K562 (cell line): ENCODE measurements around the gene CHMP2A. TPM values are rescaled to one million over a fixed set of nuclear protein-coding genes. Genes with fewer than 3 reads are reported as not detected.

Experiments
- MTA3 ChIP-seq: fragments of 450-650 bp; formaldehyde crosslinking; IDR thresholded peaks from 2 replicates; pipeline ENCODE4 v1.6.1; 2017; ENCODE audit warnings: mild to moderate bottlenecking, borderline replicate concordance
- NR2C2 ChIP-seq, 2 experiments: fragments of 200-800 bp in 1 of 2; sonication (Bioruptor generic) in 1 of 2; sonication (generic) in 1 of 2; formaldehyde crosslinking in 1 of 2; IDR thresholded peaks; 2 replicates each; pipeline versions ENCODE4 v1.6.1 to v1.8.0; 2016 to 2022; ENCODE audit warnings: mild to moderate bottlenecking in 1 of 2, missing compliant biosample characterization in 1 of 2, missing genetic modification characterization in 1 of 2, missing genetic modification reagents in 1 of 2
- SMARCA4 ChIP-seq: fragments of 450-650 bp; IDR thresholded peaks from 2 replicates; pipeline ENCODE4 v1.6.1; 2016
- SMC3 ChIP-seq: conservative IDR thresholded peaks from 2 replicates; pipeline ENCODE4 v1.6.1; 2011; ENCODE audit warnings: low read depth, low read length, improper control_type of control experiment; ENCODE audit not compliant: insufficient read depth
- ZNF644 ChIP-seq: fragments of 200-800 bp; sonication (Bioruptor generic); IDR thresholded peaks from 2 replicates; pipeline ENCODE4 v1.6.1; 2016; ENCODE audit warnings: low read depth, missing genetic modification characterization, missing compliant biosample characterization
- polyA plus RNA-seq, 8 experiments: library from polyadenylated mRNA; depleted of rRNA in 4 of 8; stranded (reverse) in 5 of 8; unstranded in 3 of 8; fragments of >200 nt; fragmentation: Nextera tagmentation in 2 of 8; fragmentation: Illumina TruSeq in 1 of 8; extraction: Ambion mirVana in 2 of 8; extraction: Trizol in 1 of 8; gene quantifications; 2 replicates each; pipeline versions ENCODE4 v1.2.1 to v1.2.3, GENCODE V29; 2011 to 2014; ENCODE audit warnings: inconsistent platforms in 1 of 8, missing spikeins in 1 of 8
- total RNA-seq, 7 experiments: library from RNA; depleted of rRNA in 6 of 7; stranded (reverse); fragments of >200 nt in 6 of 7; fragmentation: Illumina TruSeq in 2 of 7; extraction: Trizol in 2 of 7; gene quantifications; 2 replicates each; pipeline versions ENCODE4 v1.2.1 to v1.2.3, GENCODE V29; 2011 to 2021; ENCODE audit warnings: low replicate concordance in 1 of 7
- TF ChIP-seq, protein P1 (sequence below): conservative IDR thresholded peaks from 2 replicates; pipeline ENCODE4 v1.6.1; 2011; ENCODE audit warnings: low read depth, mild to moderate bottlenecking, low read length; ENCODE audit not compliant: control insufficient read depth
- TF ChIP-seq, protein P2 (sequence below): sonication (generic); formaldehyde crosslinking; IDR thresholded peaks from 2 replicates; pipeline ENCODE4 v1.8.1; 2023; ENCODE audit warnings: mild to moderate bottlenecking, missing genetic modification reagents, moderate library complexity
- TF ChIP-seq, protein P3 (sequence below), 2 experiments: fragments of 450-650 bp; conservative IDR thresholded peaks; 2 replicates each; pipeline ENCODE4 v1.6.1; 2017; ENCODE audit warnings: mild to moderate bottlenecking in 2 of 2, moderate library complexity in 2 of 2

CHMP2A gene
- total and polyA plus RNA-seq, 9 of the 15 experiments (the other 6 are each of a cell fraction or from before 2014, with no cell fraction given) = 57.6 to 159 (median 87.2) TPM

GRCh38 chr19:58518256-58519086 is 36.4 kb downstream of the CHMP2A start (continued):
- TF ChIP-seq SMC3 (peak; percentile 27; the same call in 1 of the 2 replicates), MTA3 (0 out of 2 replicates have a peak, but pooled peaks have one; percentile 6), SMARCA4 (0 out of 2 replicates have a peak, but pooled peaks have one; percentile 1), NR2C2 (CRISPR knock-in tag; IDR thresholded peaks at IDR 0.05) (no peak), NR2C2 (tag; IDR thresholded peaks at IDR 0.05) (no peak), ZNF644 (tag) (no peak)
- TF ChIP-seq, protein P1, sequence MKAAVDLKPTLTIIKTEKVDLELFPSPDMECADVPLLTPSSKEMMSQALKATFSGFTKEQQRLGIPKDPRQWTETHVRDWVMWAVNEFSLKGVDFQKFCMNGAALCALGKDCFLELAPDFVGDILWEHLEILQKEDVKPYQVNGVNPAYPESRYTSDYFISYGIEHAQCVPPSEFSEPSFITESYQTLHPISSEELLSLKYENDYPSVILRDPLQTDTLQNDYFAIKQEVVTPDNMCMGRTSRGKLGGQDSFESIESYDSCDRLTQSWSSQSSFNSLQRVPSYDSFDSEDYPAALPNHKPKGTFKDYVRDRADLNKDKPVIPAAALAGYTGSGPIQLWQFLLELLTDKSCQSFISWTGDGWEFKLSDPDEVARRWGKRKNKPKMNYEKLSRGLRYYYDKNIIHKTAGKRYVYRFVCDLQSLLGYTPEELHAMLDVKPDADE = 0 out of 2 replicates have a peak, but pooled peaks have one; percentile 6
- TF ChIP-seq, protein P2, sequence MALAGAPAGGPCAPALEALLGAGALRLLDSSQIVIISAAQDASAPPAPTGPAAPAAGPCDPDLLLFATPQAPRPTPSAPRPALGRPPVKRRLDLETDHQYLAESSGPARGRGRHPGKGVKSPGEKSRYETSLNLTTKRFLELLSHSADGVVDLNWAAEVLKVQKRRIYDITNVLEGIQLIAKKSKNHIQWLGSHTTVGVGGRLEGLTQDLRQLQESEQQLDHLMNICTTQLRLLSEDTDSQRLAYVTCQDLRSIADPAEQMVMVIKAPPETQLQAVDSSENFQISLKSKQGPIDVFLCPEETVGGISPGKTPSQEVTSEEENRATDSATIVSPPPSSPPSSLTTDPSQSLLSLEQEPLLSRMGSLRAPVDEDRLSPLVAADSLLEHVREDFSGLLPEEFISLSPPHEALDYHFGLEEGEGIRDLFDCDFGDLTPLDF (CRISPR knock-in tag) = no peak
- TF ChIP-seq, protein P3, sequence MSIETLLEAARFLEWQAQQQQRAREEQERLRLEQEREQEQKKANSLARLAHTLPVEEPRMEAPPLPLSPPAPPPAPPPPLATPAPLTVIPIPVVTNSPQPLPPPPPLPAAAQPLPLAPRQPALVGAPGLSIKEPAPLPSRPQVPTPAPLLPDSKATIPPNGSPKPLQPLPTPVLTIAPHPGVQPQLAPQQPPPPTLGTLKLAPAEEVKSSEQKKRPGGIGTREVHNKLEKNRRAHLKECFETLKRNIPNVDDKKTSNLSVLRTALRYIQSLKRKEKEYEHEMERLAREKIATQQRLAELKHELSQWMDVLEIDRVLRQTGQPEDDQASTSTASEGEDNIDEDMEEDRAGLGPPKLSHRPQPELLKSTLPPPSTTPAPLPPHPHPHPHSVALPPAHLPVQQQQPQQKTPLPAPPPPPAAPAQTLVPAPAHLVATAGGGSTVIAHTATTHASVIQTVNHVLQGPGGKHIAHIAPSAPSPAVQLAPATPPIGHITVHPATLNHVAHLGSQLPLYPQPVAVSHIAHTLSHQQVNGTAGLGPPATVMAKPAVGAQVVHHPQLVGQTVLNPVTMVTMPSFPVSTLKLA (conservative IDR thresholded peaks at IDR 0.05) = no peak
